ENCODE measurements around the gene ACVR1B. TPM values are rescaled to one million over a fixed set of nuclear protein-coding genes. Genes with fewer than 3 reads are reported as not detected.

The ACVR1B gene
- total and polyA plus RNA-seq, 2 experiments from 2014 or later: 2.4 to 7.5 TPM

DNA sequence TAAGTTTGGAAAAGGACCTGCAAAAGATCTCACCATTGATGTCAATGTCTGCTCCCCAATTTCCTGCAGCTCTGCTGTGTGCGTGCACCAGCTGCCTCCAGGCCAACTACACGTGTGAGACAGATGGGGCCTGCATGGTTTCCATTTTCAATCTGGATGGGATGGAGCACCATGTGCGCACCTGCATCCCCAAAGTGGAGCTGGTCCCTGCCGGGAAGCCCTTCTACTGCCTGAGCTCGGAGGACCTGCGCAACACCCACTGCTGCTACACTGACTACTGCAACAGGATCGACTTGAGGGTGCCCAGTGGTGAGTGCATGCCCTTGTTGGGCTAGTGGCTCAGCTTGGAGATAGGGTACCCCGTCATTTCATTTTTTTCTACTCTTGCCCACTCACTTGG, 23.7 kb downstream of the ACVR1B start:
- H3K36me3 ChIP-seq (ENCODE audit: insufficient read depth): no peaks in the 10 kb centered on the region
- Mint-ChIP-seq H3K27me3 (ENCODE audit: insufficient read depth, low read depth, poor library complexity) (peaks cover 1% of the 10 kb centered on the region), H3K4me3 (no peak overlapping the region), H3K36me3 (ENCODE audit: low read depth) (peaks cover 28% of the 10 kb centered on the region), H3K27ac (no peak overlapping the region), H3K9me3 (no peaks in the 10 kb centered on the region), H3K4me1 (peaks cover 37% of the 10 kb centered on the region)
- ATAC-seq (no peak), DNase-seq (ENCODE audit: low spot score) (no peak)
- TF ChIP-seq, protein P1, sequence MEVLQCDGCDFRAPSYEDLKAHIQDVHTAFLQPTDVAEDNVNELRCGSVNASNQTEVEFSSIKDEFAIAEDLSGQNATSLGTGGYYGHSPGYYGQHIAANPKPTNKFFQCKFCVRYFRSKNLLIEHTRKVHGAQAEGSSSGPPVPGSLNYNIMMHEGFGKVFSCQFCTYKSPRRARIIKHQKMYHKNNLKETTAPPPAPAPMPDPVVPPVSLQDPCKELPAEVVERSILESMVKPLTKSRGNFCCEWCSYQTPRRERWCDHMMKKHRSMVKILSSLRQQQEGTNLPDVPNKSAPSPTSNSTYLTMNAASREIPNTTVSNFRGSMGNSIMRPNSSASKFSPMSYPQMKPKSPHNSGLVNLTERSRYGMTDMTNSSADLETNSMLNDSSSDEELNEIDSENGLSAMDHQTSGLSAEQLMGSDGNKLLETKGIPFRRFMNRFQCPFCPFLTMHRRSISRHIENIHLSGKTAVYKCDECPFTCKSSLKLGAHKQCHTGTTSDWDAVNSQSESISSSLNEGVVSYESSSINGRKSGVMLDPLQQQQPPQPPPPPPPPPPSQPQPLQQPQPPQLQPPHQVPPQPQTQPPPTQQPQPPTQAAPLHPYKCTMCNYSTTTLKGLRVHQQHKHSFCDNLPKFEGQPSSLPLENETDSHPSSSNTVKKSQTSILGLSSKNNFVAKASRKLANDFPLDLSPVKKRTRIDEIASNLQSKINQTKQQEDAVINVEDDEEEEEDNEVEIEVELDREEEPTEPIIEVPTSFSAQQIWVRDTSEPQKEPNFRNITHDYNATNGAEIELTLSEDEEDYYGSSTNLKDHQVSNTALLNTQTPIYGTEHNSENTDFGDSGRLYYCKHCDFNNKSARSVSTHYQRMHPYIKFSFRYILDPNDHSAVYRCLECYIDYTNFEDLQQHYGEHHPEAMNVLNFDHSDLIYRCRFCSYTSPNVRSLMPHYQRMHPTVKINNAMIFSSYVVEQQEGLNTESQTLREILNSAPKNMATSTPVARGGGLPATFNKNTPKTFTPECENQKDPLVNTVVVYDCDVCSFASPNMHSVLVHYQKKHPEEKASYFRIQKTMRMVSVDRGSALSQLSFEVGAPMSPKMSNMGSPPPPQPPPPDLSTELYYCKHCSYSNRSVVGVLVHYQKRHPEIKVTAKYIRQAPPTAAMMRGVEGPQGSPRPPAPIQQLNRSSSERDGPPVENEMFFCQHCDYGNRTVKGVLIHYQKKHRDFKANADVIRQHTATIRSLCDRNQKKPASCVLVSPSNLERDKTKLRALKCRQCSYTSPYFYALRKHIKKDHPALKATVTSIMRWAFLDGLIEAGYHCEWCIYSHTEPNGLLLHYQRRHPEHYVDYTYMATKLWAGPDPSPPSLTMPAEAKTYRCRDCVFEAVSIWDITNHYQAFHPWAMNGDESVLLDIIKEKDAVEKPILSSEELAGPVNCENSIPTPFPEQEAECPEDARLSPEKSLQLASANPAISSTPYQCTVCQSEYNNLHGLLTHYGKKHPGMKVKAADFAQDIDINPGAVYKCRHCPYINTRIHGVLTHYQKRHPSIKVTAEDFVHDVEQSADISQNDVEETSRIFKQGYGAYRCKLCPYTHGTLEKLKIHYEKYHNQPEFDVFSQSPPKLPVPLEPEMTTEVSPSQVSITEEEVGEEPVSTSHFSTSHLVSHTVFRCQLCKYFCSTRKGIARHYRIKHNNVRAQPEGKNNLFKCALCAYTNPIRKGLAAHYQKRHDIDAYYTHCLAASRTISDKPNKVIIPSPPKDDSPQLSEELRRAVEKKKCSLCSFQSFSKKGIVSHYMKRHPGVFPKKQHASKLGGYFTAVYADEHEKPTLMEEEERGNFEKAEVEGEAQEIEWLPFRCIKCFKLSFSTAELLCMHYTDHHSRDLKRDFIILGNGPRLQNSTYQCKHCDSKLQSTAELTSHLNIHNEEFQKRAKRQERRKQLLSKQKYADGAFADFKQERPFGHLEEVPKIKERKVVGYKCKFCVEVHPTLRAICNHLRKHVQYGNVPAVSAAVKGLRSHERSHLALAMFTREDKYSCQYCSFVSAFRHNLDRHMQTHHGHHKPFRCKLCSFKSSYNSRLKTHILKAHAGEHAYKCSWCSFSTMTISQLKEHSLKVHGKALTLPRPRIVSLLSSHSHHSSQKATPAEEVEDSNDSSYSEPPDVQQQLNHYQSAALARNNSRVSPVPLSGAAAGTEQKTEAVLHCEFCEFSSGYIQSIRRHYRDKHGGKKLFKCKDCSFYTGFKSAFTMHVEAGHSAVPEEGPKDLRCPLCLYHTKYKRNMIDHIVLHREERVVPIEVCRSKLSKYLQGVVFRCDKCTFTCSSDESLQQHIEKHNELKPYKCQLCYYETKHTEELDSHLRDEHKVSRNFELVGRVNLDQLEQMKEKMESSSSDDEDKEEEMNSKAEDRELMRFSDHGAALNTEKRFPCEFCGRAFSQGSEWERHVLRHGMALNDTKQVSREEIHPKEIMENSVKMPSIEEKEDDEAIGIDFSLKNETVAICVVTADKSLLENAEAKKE (CRISPR knock-in tag; IDR thresholded peaks at IDR 0.05): no peak
- TF ChIP-seq STAT1 (IDR thresholded peaks at IDR 0.05; ENCODE audit: unreplicated experiment): no peak
- TF ChIP-seq EZH2 (IDR thresholded peaks at IDR 0.05; ENCODE audit: low read depth, unreplicated experiment): no peak
- TF ChIP-seq POLR2AphosphoS5 (IDR thresholded peaks at IDR 0.05; ENCODE audit: low read depth): no peak
- TF ChIP-seq JUNB (IDR thresholded peaks at IDR 0.05; ENCODE audit: unreplicated experiment): no peak
- no peak for TF ChIP-seq CREB1 (CRISPR knock-in tag; IDR thresholded peaks at IDR 0.05; ENCODE audit: low read depth)
- TF ChIP-seq, protein P2, sequence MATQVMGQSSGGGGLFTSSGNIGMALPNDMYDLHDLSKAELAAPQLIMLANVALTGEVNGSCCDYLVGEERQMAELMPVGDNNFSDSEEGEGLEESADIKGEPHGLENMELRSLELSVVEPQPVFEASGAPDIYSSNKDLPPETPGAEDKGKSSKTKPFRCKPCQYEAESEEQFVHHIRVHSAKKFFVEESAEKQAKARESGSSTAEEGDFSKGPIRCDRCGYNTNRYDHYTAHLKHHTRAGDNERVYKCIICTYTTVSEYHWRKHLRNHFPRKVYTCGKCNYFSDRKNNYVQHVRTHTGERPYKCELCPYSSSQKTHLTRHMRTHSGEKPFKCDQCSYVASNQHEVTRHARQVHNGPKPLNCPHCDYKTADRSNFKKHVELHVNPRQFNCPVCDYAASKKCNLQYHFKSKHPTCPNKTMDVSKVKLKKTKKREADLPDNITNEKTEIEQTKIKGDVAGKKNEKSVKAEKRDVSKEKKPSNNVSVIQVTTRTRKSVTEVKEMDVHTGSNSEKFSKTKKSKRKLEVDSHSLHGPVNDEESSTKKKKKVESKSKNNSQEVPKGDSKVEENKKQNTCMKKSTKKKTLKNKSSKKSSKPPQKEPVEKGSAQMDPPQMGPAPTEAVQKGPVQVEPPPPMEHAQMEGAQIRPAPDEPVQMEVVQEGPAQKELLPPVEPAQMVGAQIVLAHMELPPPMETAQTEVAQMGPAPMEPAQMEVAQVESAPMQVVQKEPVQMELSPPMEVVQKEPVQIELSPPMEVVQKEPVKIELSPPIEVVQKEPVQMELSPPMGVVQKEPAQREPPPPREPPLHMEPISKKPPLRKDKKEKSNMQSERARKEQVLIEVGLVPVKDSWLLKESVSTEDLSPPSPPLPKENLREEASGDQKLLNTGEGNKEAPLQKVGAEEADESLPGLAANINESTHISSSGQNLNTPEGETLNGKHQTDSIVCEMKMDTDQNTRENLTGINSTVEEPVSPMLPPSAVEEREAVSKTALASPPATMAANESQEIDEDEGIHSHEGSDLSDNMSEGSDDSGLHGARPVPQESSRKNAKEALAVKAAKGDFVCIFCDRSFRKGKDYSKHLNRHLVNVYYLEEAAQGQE (IDR thresholded peaks at IDR 0.05; ENCODE audit: unreplicated experiment): no peak
- H3F3A ChIP-seq (replicated peaks; ENCODE audit: low read depth): no peaks in the 10 kb centered on the region
- no peaks in the 10 kb centered on the region for H3K9me2 ChIP-seq (ENCODE audit: insufficient read depth)
- H3K4me1 ChIP-seq (ENCODE audit: insufficient read depth): peaks cover 12% of the 10 kb centered on the region
- H3K4me3 ChIP-seq: no peak overlapping the region
- no peak overlapping the region for H3K4me2 ChIP-seq
- no peaks in the 10 kb centered on the region for H3K27me3 ChIP-seq (ENCODE audit: insufficient read depth)
- H3K27ac ChIP-seq (ENCODE audit: low read depth): no peak overlapping the region
- peaks cover 17% of the 10 kb centered on the region; the same call in 1 of the 2 replicates for H4K20me1 ChIP-seq (replicated peaks; ENCODE audit: insufficient read depth)
- 0 out of 2 replicates have a peak, but pooled peaks cover 10% of the 10 kb centered on the region for H3K79me2 ChIP-seq (replicated peaks; ENCODE audit: insufficient read depth)
- H2AFZ ChIP-seq: no peak overlapping the region

Measured in GM23338 (cell line).